Uterus (tissue), 2 donors: ENCODE measurements around the gene TK1.

ENCODE experiments used
- CTCF ChIP-seq, 4 experiments: fragments of 200-600 bp in 2 of 4; fragments of 450-650 bp in 2 of 4; sonication (generic) in 2 of 4; IDR thresholded peaks; one replicate each; pipeline ENCODE4 v1.5.1; 2016 to 2019; ENCODE audit warnings: antibody characterized with exemption in 4 of 4, mild to moderate bottlenecking in 2 of 4, moderate library complexity in 1 of 4
- POLR2A ChIP-seq, 2 donors: fragments of 450-650 bp; IDR thresholded peaks; one replicate each; pipeline ENCODE4 v1.6.1; 2016; ENCODE audit warnings: antibody characterized with exemption in 2 of 2, mild to moderate bottlenecking in 1 of 2, moderate library complexity in 1 of 2

- TF ChIP-seq CTCF (IDR thresholded peaks at IDR 0.05) = no peak
- TF ChIP-seq POLR2A (IDR thresholded peaks at IDR 0.05) = no peak
These were observed 36.9 kb upstream of the TK1 start for GRCh38 chr17:78223765-78224164.
